Aorta (tissue), 5 donors: Measurements from ENCODE around the gene DHRS13. TPM values are rescaled to one million over a fixed set of nuclear protein-coding genes. Genes with fewer than 3 reads are reported as not detected.
"Not testable (repeated sequence)": the region's sequence is repeated elsewhere in the genome, so short reads cannot be mapped to it uniquely, and the experiment has no call there.

Experiments
- ATAC-seq: fragments of 200-7000 bp; cut with Tn5 transposase; one replicate; pipeline ENCODE4 v1.9.1; 2022; ENCODE audit warnings: moderate library complexity; ENCODE audit not compliant: low FRiP score
- DNase-seq, 2 donors: peaks; one replicate each; pipeline ENCODE4 v3.0.0-alpha.2; 2020
- H3K27ac ChIP-seq, 2 donors: one replicate each; pipeline ENCODE4 v1.5.1; 2013; ENCODE audit warnings: low read length in 2 of 2, mild to moderate bottlenecking in 2 of 2, moderate library complexity in 2 of 2, control low read depth in 1 of 2, inconsistent platforms in 1 of 2, low read depth in 1 of 2
- H3K27me3 ChIP-seq, 2 donors: one replicate each; pipeline ENCODE4 v1.6.1; 2013; ENCODE audit warnings: control low read depth in 1 of 2, low read length in 1 of 2, mild to moderate bottlenecking in 1 of 2, moderate library complexity in 1 of 2; ENCODE audit not compliant: insufficient read depth in 2 of 2, control insufficient read depth in 1 of 2
- H3K36me3 ChIP-seq, 2 donors: one replicate each; pipeline ENCODE4 v1.6.1; 2013; ENCODE audit warnings: control low read depth in 1 of 2, low read length in 1 of 2, mild to moderate bottlenecking in 1 of 2; ENCODE audit not compliant: insufficient read depth in 2 of 2, control insufficient read depth in 1 of 2
- H3K4me1 ChIP-seq, 2 donors: one replicate each; pipeline ENCODE4 v1.6.1; 2013; ENCODE audit warnings: low read length in 2 of 2, control low read depth in 1 of 2, mild to moderate bottlenecking in 1 of 2, moderate library complexity in 1 of 2; ENCODE audit not compliant: insufficient read depth in 2 of 2, control insufficient read depth in 1 of 2
- H3K4me3 ChIP-seq, 2 donors: one replicate each; pipeline ENCODE4 v1.5.1; 2013; ENCODE audit warnings: low read length in 2 of 2, control low read depth in 1 of 2, mild to moderate bottlenecking in 1 of 2
- H3K9me3 ChIP-seq: one replicate; pipeline ENCODE4 v1.6.1; 2013; ENCODE audit warnings: mild to moderate bottlenecking, low read length; ENCODE audit not compliant: control insufficient read depth
- WGBS, 2 donors: extraction: QIAGEN DNeasy Blood & Tissue Kit; methylation state at CpG; one replicate each; pipeline ENCODE4 v1.1.7; 2013; 5-methylcytosine and 5-hydroxymethylcytosine counted together
- intact Hi-C, 2 donors: fragments of 100-400 bp; cut with DNase I; formaldehyde crosslinking; loops; one replicate each; pipeline versions ENCODE4 v1.14.2 to v1.15.0; 2022
- polyA plus RNA-seq, 2 donors: library from polyadenylated mRNA; stranded (reverse); fragments of 200-250 nt; gene quantifications; one replicate each; pipeline ENCODE4 v1.2.3, GENCODE V29; 2013
- total RNA-seq, 2 donors: library from RNA; stranded (reverse); fragmentation: NEBNext Ultra II Directional; extraction: Animal tissue kit (Norgen Biotek cat#: 25700); gene quantifications; one replicate each; pipeline ENCODE4 v1.2.1, GENCODE V29; 2021
- donor health status: healthy with polysubstance abuse.
- donor health status: Bipolar disorder and iron deficiency.
- donor health status: DM: no; HTN: no; CAD: no.
- donor health status: DM: no; HTN: no; CAD: no.
- donor health status: DM: yes; HTN: yes; CAD: no.

Gene DHRS13
- total and polyA plus RNA-seq, 4 donors: 0.75 to 6.1 (median 3.5) TPM

- Histone ChIP-seq H3K27me3 (no peaks in the 10 kb centered on the region), H3K4me3 (no peak overlapping the region), H3K4me1 (peaks cover 6 to 8% of the 10 kb centered on the region in 2 donors), H3K9me3 (no peaks in the 10 kb centered on the region), H3K36me3 (no peaks in the 10 kb centered on the region), H3K27ac (no peak overlapping the region)
- WGBS, 2 donors: 50 to 64% methylated on average over 3 of the region's 3 CpGs
- DNase-seq: no peak
- intact Hi-C loops: no loop called here
- ATAC-seq: no peak
Measured at GRCh38 chr17:28940142-28940541, 37.3 kb upstream of the DHRS13 start.

- intact Hi-C loops: no loop called here
Measured at GRCh38 chr17:28938552-28938951, 35.7 kb upstream of the DHRS13 start.

GRCh38 chr17:28937044-28937729 is 34.3 kb upstream of the DHRS13 start:
- H3K4me3 ChIP-seq: no peak overlapping the region
- H3K9me3 ChIP-seq: no peaks in the 10 kb centered on the region
- intact Hi-C loops: no loop called here
- no peak for ATAC-seq
- H3K4me1 ChIP-seq: peaks cover 3 to 6% of the 10 kb centered on the region in 2 donors
- no peaks in the 10 kb centered on the region for H3K27me3 ChIP-seq
- no peak for DNase-seq
- 63 to 70% methylated on average over 5 of the region's 5 CpGs for WGBS, 2 donors
- H3K27ac ChIP-seq: no peak overlapping the region
- no peaks in the 10 kb centered on the region for H3K36me3 ChIP-seq

More at GRCh38 chr17:28938552-28938951, 35.7 kb upstream of the DHRS13 start:
- H3K4me1 ChIP-seq: peaks cover 3 to 6% of the 10 kb centered on the region in 2 donors
- no peaks in the 10 kb centered on the region for H3K36me3 ChIP-seq
- DNase-seq (no peak), ATAC-seq (no peak)
- H3K9me3 ChIP-seq: no peaks in the 10 kb centered on the region
- H3K27ac ChIP-seq: no peak overlapping the region
- H3K27me3 ChIP-seq: no peaks in the 10 kb centered on the region
- H3K4me3 ChIP-seq: no peak overlapping the region

GRCh38 chr17:28935744-28936460 is 33.0 kb upstream of the DHRS13 start:
- intact Hi-C loops: no loop called here
- Histone ChIP-seq H3K4me3 (no peak overlapping the region), H3K27ac (no peak overlapping the region), H3K36me3 (no peaks in the 10 kb centered on the region), H3K9me3 (no peaks in the 10 kb centered on the region), H3K4me1 (peaks cover 3 to 6% of the 10 kb centered on the region in 2 donors), H3K27me3 (no peaks in the 10 kb centered on the region)
- ATAC-seq (no peak), DNase-seq (no peak)
- 89 to 92% methylated on average over 8 of the region's 8 CpGs for WGBS, 2 donors

- H3K9me3 ChIP-seq, H3K27ac ChIP-seq, H3K36me3 ChIP-seq, H3K27me3 ChIP-seq, ATAC-seq, intact Hi-C loops, H3K4me1 ChIP-seq, DNase-seq, H3K4me3 ChIP-seq: not testable (repeated sequence)
- 95 to 96% methylated on average over 8 of the region's 8 CpGs for WGBS, 2 donors
Measured at GRCh38 chr17:28934508-28934907, 31.6 kb upstream of the DHRS13 start.

- no peaks in the 10 kb centered on the region for H3K27me3 ChIP-seq
- 92 to 95% methylated on average over 2 of the region's 2 CpGs for WGBS, 2 donors
- no peaks in the 10 kb centered on the region for H3K9me3 ChIP-seq
- no peak for DNase-seq
- peaks cover 0 to 2% of the 10 kb centered on the region in 2 donors for H3K36me3 ChIP-seq
- H3K27ac ChIP-seq: no peak overlapping the region
- intact Hi-C loops: no loop called here
- H3K4me3 ChIP-seq: no peak overlapping the region
- no peaks in the 10 kb centered on the region for H3K4me1 ChIP-seq
- ATAC-seq: no peak
Measured at GRCh38 chr17:28929787-28930186, 26.9 kb upstream of the DHRS13 start.

- 86 to 93% methylated on average over 2 of the region's 2 CpGs for WGBS, 2 donors
- Histone ChIP-seq H3K27me3 (no peaks in the 10 kb centered on the region), H3K27ac (no peak overlapping the region), H3K36me3 (peaks cover 0 to 2% of the 10 kb centered on the region in 2 donors), H3K4me1 (no peaks in the 10 kb centered on the region), H3K4me3 (no peak overlapping the region), H3K9me3 (no peaks in the 10 kb centered on the region)
- DNase-seq (no peak), ATAC-seq (no peak)
- intact Hi-C loops: no loop called here
Measured at GRCh38 chr17:28928061-28928460, 25.2 kb upstream of the DHRS13 start.

GRCh38 chr17:28926786-28927185 is 23.9 kb upstream of the DHRS13 start:
- WGBS, 2 donors: 90 to 97% methylated on average over 4 of the region's 4 CpGs
- DNase-seq (no peak), ATAC-seq (no peak)
- H3K4me3 ChIP-seq: no peak overlapping the region
- no peak overlapping the region for H3K27ac ChIP-seq
- no peaks in the 10 kb centered on the region for H3K4me1 ChIP-seq
- peaks cover 0 to 2% of the 10 kb centered on the region in 2 donors for H3K36me3 ChIP-seq
- intact Hi-C loops: no loop called here
- no peaks in the 10 kb centered on the region for H3K27me3 ChIP-seq
- no peaks in the 10 kb centered on the region for H3K9me3 ChIP-seq

GRCh38 chr17:28926366-28926765 is 23.5 kb upstream of the DHRS13 start:
- Histone ChIP-seq H3K27me3 (no peaks in the 10 kb centered on the region), H3K27ac (no peak overlapping the region), H3K36me3 (peaks cover 0 to 2% of the 10 kb centered on the region in 2 donors), H3K4me1 (no peaks in the 10 kb centered on the region), H3K9me3 (no peaks in the 10 kb centered on the region), H3K4me3 (no peak overlapping the region)
- no peak for DNase-seq
- WGBS, 2 donors: 82 to 85% methylated on average over 2 of the region's 2 CpGs
- intact Hi-C loops: no loop called here
- ATAC-seq: no peak
